Endodermal cell (in vitro differentiated cells): ENCODE data around the gene ATP6V1D. TPM values are rescaled to one million over a fixed set of nuclear protein-coding genes. Genes with fewer than 3 reads are reported as not detected.
"Not testable (repeated sequence)": the region's sequence is repeated elsewhere in the genome, so short reads cannot be mapped to it uniquely, and the experiment has no call there.

ENCODE experiments used
- DNase-seq: peaks from one replicate; pipeline ENCODE4 v3.0.0-alpha.2; 2017
- H3K27ac ChIP-seq: 2 replicates; pipeline ENCODE4 v1.5.1; 2013; ENCODE audit warnings: mild to moderate bottlenecking, low read depth, low read length, moderate library complexity
- H3K27me3 ChIP-seq: 2 replicates; pipeline ENCODE4 v1.6.1; 2013; ENCODE audit warnings: mild to moderate bottlenecking, low read length, moderate library complexity; ENCODE audit not compliant: insufficient read depth, control insufficient read depth, poor library complexity, severe bottlenecking
- H3K36me3 ChIP-seq: 2 replicates; pipeline ENCODE4 v1.7.0; 2013; ENCODE audit warnings: mild to moderate bottlenecking, low read length, moderate library complexity; ENCODE audit not compliant: control insufficient read depth, insufficient read depth
- H3K4me1 ChIP-seq: one replicate; pipeline ENCODE4 v1.7.0; 2013; ENCODE audit warnings: low read length; ENCODE audit not compliant: control insufficient read depth, insufficient read depth
- H3K4me3 ChIP-seq: 2 replicates; pipeline ENCODE4 v1.5.1; 2013; ENCODE audit warnings: mild to moderate bottlenecking, low read length, moderate library complexity
- H3K9ac ChIP-seq: 2 replicates; pipeline ENCODE4 v1.6.1; 2013; ENCODE audit warnings: mild to moderate bottlenecking, low read length, moderate library complexity; ENCODE audit not compliant: poor library complexity, severe bottlenecking; ENCODE audit errors: extremely low read depth
- H3K9me3 ChIP-seq: 2 replicates; pipeline ENCODE4 v1.6.1; 2013; ENCODE audit warnings: mild to moderate bottlenecking, low read length, moderate library complexity; ENCODE audit not compliant: control insufficient read depth
- H3K27ac Mint-ChIP-seq: 2 replicates; pipeline ENCODE4 v1.8.0; 2020; ENCODE audit warnings: mixed read lengths
- H3K27me3 Mint-ChIP-seq: 2 replicates; pipeline ENCODE4 v1.8.0; 2021; ENCODE audit warnings: mild to moderate bottlenecking, mixed read lengths; ENCODE audit not compliant: insufficient read depth
- H3K36me3 Mint-ChIP-seq: 2 replicates; pipeline ENCODE4 v1.8.0; 2020; ENCODE audit warnings: low read depth, mixed read lengths
- H3K4me1 Mint-ChIP-seq: 2 replicates; pipeline ENCODE4 v1.8.0; 2020; ENCODE audit warnings: mixed read lengths
- H3K4me3 Mint-ChIP-seq: 2 replicates; pipeline ENCODE4 v1.8.0; 2020; ENCODE audit warnings: mild to moderate bottlenecking, moderate library complexity, mixed read lengths
- H3K9me3 Mint-ChIP-seq: 2 replicates; pipeline ENCODE4 v1.8.0; 2020; ENCODE audit warnings: mild to moderate bottlenecking, mixed read lengths
- CTCF ChIP-seq: fragments of 200-600 bp; sonication (generic); conservative IDR thresholded peaks from 2 replicates; pipeline ENCODE4 v1.5.0; 2021; ENCODE audit warnings: antibody characterized with exemption, mild to moderate bottlenecking
- WGBS, 2 experiments: methylation state at CpG; one replicate each; pipeline versions ENCODE4 v1.1.5 to v1.1.7; 2013; ENCODE audit warnings: missing lambda C conversion rate in 2 of 2, mixed read lengths in 1 of 2; ENCODE audit not compliant: insufficient coverage in 1 of 2, insufficient read length in 1 of 2; 5-methylcytosine and 5-hydroxymethylcytosine counted together
- total RNA-seq, 2 donors: library from RNA; stranded (reverse); fragmentation: NEBNext Ultra II Directional in 1 of 2; extraction: Animal tissue kit (Norgen Biotek cat#: 25700) in 1 of 2; gene quantifications; 2 replicates in 1 of 2; 3 replicates in 1 of 2; pipeline ENCODE4 v1.2.1, GENCODE V29; 2021

Gene ATP6V1D
- total RNA-seq, 2 donors from 2014 or later = 82.2 to 108 TPM

- Mint-ChIP-seq H3K36me3 (peaks cover 40% of the 10 kb centered on the region), H3K9me3 (no peaks in the 10 kb centered on the region), H3K4me3 (no peak overlapping the region), H3K4me1 (peaks cover 6% of the 10 kb centered on the region), H3K27me3 (no peaks in the 10 kb centered on the region), H3K27ac (no peak overlapping the region)
- Histone ChIP-seq H3K4me3 (no peak overlapping the region), H3K27me3 (no peaks in the 10 kb centered on the region), H3K9me3 (no peaks in the 10 kb centered on the region), H3K36me3 (peaks cover 63% of the 10 kb centered on the region), H3K9ac (no peak overlapping the region), H3K4me1 (no peaks in the 10 kb centered on the region), H3K27ac (no peak overlapping the region)
- no peak for TF ChIP-seq CTCF
- WGBS, 2 experiments = 86 to 92% methylated on average over 4 to 5 of the region's 5 CpGs
- no peak for DNase-seq
Measured at GRCh38 chr14:67352055-67352454, 7.5 kb downstream of the ATP6V1D start.

- DNase-seq = no peak
Measured at GRCh38 chr14:67345583-67345982, 14.0 kb downstream of the ATP6V1D start.

GRCh38 chr14:67343601-67344230 is 15.9 kb downstream of the ATP6V1D start:
- peaks cover 8% of the 10 kb centered on the region for H3K9me3 ChIP-seq
- H3K27me3 ChIP-seq = no peaks in the 10 kb centered on the region
- peaks cover 72% of the 10 kb centered on the region for H3K36me3 Mint-ChIP-seq
- H3K27ac ChIP-seq = no peak overlapping the region
- H3K4me1 Mint-ChIP-seq = no peaks in the 10 kb centered on the region
- TF ChIP-seq CTCF = no peak
- H3K36me3 ChIP-seq = peaks cover 74% of the 10 kb centered on the region
- H3K9ac ChIP-seq = no peak overlapping the region
- peaks cover 14% of the 10 kb centered on the region for H3K9me3 Mint-ChIP-seq
- H3K27ac Mint-ChIP-seq = no peak overlapping the region
- no peak overlapping the region for H3K4me3 Mint-ChIP-seq
- no peaks in the 10 kb centered on the region for H3K4me1 ChIP-seq
- no peak for DNase-seq
- no peak overlapping the region for H3K4me3 ChIP-seq
- no peaks in the 10 kb centered on the region for H3K27me3 Mint-ChIP-seq
- 93 to 98% methylated on average over 3 to 4 of the region's 4 CpGs for WGBS, 2 experiments

More at GRCh38 chr14:67345583-67345982, 14.0 kb downstream of the ATP6V1D start:
- peaks cover under 1% of the 10 kb centered on the region for H3K9me3 ChIP-seq
- H3K9me3 Mint-ChIP-seq = peaks cover 8% of the 10 kb centered on the region
- H3K27ac ChIP-seq = no peak overlapping the region
- no peak overlapping the region for H3K4me3 Mint-ChIP-seq
- H3K36me3 Mint-ChIP-seq = peaks cover 73% of the 10 kb centered on the region
- H3K9ac ChIP-seq = no peak overlapping the region
- no peaks in the 10 kb centered on the region for H3K27me3 ChIP-seq
- no peaks in the 10 kb centered on the region for H3K4me1 ChIP-seq
- H3K4me1 Mint-ChIP-seq = no peaks in the 10 kb centered on the region
- TF ChIP-seq CTCF = no peak
- H3K4me3 ChIP-seq = no peak overlapping the region
- H3K27me3 Mint-ChIP-seq = no peaks in the 10 kb centered on the region
- peaks cover 73% of the 10 kb centered on the region for H3K36me3 ChIP-seq
- H3K27ac Mint-ChIP-seq = no peak overlapping the region

GRCh38 chr14:67341231-67341630 is 18.4 kb downstream of the ATP6V1D start:
- H3K4me1 Mint-ChIP-seq, H3K9me3 ChIP-seq, DNase-seq, H3K27ac ChIP-seq, H3K4me3 ChIP-seq, H3K4me1 ChIP-seq, H3K27me3 ChIP-seq, H3K27me3 Mint-ChIP-seq, H3K9ac ChIP-seq, H3K4me3 Mint-ChIP-seq, H3K27ac Mint-ChIP-seq: not testable (repeated sequence)
- WGBS, 2 experiments = 97% methylated on average over 17 of the region's 31 CpGs; no CpG with 5 or more reads in 1 of the 2 experiments
- Mint-ChIP-seq H3K9me3 (peaks cover 14% of the 10 kb centered on the region), H3K36me3 (peaks cover 74% of the 10 kb centered on the region)
- H3K36me3 ChIP-seq = peaks cover 76% of the 10 kb centered on the region
